ENCODE measurements around the gene CDH4. TPM values are rescaled to one million over a fixed set of nuclear protein-coding genes. Genes with fewer than 3 reads are reported as not detected.

CDH4 gene
- total RNA-seq, 1 experiment from 2014 or later = 25.0 TPM

DNA sequence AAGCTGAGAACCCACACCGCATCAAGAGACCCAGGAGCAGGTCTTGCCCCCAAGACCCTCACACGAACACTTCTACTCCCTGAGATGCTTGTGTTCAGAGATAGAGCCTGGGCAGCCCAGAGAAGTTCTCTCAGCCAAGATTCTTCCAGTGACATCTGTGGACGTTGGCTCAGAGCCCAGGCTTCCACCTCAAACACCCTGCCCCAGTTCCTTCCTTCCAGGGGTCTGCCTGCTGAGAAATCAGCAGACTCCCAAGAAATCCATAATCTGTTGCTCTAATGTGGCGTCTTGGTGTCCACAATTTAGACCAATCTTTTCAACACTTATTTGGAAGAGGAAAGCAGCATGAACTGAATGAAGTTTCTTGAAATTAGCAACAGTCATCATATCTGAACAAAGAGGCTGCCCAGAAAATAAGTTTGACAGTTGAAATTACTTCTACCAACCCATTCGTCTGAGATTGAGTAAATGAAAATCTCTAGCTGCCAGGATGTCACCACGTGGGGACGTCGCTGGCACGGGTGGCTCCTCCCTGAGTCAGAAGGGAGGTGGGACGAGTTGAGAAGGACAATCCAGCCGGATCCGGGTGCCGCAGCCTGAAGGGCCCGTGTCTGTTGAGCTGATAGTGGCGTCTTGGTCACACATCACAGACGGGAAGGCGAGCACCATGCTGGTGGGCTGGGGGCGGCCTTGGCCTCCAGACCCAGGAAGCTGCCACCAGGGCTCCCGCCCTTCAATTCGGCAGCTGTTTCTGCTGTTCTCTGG, 412.7 kb downstream of the CDH4 start:
- BruUV-seq (replicated peaks) = no TSS peak
- CTCF ChIA-PET = interaction anchor here (0.6 to 0.7 kb wide), 2 partner anchors 21 to 222 kb away, joined by 3 to 5 read pairs; no protein-coding TSS in a partner anchor
- no peaks in the 10 kb centered on the region for H3K4me1 Mint-ChIP-seq (ENCODE audit: insufficient read depth, unreplicated experiment)

DNA sequence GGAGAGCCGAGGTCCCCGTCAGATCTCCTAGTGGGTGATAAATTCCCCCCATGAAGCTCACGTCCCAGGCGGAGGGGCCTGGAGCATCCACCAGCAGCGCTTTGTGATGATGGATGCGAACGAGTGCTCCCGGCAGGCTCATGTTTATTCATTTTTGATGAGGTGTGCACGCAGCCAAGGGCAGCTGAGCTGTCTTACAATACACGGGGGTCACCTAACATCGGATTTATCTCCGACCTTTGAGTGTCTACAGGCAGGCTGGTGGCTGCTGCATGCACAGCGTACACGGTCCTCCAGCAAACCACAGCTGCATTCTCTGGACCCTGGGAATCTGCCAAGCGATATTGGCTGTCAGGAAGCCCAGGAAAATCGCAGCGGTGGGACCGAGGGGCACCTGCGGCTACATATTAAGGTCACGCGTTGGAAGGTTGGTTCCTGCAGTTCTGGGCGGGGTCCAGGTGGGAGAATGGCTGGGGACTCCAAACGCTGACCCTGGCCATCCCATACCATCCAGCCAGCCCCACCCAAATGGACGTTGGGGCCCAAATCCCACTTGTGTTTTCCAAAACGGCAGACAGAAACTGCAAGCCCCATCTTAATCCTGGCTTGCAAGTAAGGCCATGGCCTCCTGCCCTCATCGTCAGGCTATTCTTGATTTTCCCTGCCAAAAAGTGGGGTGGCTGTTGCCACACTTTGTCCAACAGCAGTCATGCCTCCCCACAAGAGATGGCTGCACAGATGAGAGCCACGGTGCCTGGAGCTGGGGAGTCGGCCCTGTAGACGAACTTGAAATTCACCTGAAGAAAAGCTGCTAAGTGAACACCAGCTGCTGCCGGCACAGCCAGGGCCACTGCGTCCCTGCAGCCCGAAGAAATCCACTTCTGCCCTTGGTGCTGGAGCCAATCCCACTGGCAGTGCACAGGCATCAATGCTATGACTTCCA, 413.7 kb downstream of the CDH4 start:
- BruUV-seq (replicated peaks) = no TSS peak
- no peaks in the 10 kb centered on the region for H3K36me3 Mint-ChIP-seq (ENCODE audit: insufficient read depth, unreplicated experiment)
- H3K9me3 Mint-ChIP-seq (ENCODE audit: unreplicated experiment) = peaks cover 3% of the 10 kb centered on the region
- intact Hi-C loops (cut with micrococcal nuclease) = no loop called here
- DNase-seq (ENCODE audit: unreplicated experiment) = no peak
- H3K4me1 Mint-ChIP-seq (ENCODE audit: insufficient read depth, unreplicated experiment) = no peaks in the 10 kb centered on the region
- H3K27me3 Mint-ChIP-seq (ENCODE audit: insufficient read depth, unreplicated experiment) = no peaks in the 10 kb centered on the region
- H3K27ac Mint-ChIP-seq (ENCODE audit: low read depth, unreplicated experiment) = no peak overlapping the region
- ChIA-PET CTCF (interaction anchor here (0.6 to 0.7 kb wide), 2 partner anchors 22 to 221 kb away, joined by 3 to 5 read pairs; no protein-coding TSS in a partner anchor), POLR2A (no interaction called here)
- TF ChIP-seq, protein P1, sequence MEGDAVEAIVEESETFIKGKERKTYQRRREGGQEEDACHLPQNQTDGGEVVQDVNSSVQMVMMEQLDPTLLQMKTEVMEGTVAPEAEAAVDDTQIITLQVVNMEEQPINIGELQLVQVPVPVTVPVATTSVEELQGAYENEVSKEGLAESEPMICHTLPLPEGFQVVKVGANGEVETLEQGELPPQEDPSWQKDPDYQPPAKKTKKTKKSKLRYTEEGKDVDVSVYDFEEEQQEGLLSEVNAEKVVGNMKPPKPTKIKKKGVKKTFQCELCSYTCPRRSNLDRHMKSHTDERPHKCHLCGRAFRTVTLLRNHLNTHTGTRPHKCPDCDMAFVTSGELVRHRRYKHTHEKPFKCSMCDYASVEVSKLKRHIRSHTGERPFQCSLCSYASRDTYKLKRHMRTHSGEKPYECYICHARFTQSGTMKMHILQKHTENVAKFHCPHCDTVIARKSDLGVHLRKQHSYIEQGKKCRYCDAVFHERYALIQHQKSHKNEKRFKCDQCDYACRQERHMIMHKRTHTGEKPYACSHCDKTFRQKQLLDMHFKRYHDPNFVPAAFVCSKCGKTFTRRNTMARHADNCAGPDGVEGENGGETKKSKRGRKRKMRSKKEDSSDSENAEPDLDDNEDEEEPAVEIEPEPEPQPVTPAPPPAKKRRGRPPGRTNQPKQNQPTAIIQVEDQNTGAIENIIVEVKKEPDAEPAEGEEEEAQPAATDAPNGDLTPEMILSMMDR (IDR thresholded peaks at IDR 0.05; ENCODE audit: unreplicated experiment) = no peak
- H3K4me3 Mint-ChIP-seq (ENCODE audit: unreplicated experiment) = no peak overlapping the region

More for the DNA sequence above, 412.7 kb downstream of the CDH4 start:
- Mint-ChIP-seq H3K4me3 (ENCODE audit: unreplicated experiment) (no peak overlapping the region), H3K27me3 (ENCODE audit: insufficient read depth, unreplicated experiment) (no peaks in the 10 kb centered on the region), H3K9me3 (ENCODE audit: unreplicated experiment) (no peaks in the 10 kb centered on the region), H3K36me3 (ENCODE audit: insufficient read depth, unreplicated experiment) (no peaks in the 10 kb centered on the region), H3K27ac (ENCODE audit: low read depth, unreplicated experiment) (no peak overlapping the region)
- TF ChIP-seq, protein P1 (IDR thresholded peaks at IDR 0.05; ENCODE audit: unreplicated experiment) = no peak
- POLR2A ChIA-PET = no interaction called here
- DNase-seq (ENCODE audit: unreplicated experiment) = no peak
- intact Hi-C loops (cut with micrococcal nuclease) = loop anchor here (5.0 kb wide), 1 partner anchor 477 kb away; no protein-coding TSS in a partner anchor

DNA sequence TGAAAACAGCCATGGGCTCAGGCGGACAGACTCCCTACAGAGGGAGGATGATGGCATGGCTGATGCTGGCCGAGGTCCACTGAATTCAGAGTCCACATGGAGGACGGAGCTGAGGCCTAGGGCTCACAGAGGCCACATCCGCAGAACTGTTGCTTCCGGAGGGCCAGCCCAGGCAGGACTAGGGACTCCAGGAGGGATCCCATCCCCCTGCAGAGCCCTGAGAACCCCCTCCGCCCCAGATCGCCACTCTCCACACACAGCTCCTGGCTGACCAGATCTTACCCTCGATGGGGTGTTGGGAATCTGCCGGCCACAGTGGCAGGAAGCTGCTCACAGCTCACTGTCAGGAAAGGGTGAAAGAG, 414.4 kb downstream of the CDH4 start:
- CTCF ChIA-PET = no interaction called here
- no TSS peak for BruUV-seq (replicated peaks)
- peaks cover 10% of the 10 kb centered on the region for H3K9me3 Mint-ChIP-seq (ENCODE audit: unreplicated experiment)

More for the DNA sequence above, 414.4 kb downstream of the CDH4 start:
- no peak for DNase-seq (ENCODE audit: unreplicated experiment)
- H3K27me3 Mint-ChIP-seq (ENCODE audit: insufficient read depth, unreplicated experiment) = no peaks in the 10 kb centered on the region
- TF ChIP-seq, protein P1 (IDR thresholded peaks at IDR 0.05; ENCODE audit: unreplicated experiment) = no peak
- POLR2A ChIA-PET = no interaction called here
- H3K4me3 Mint-ChIP-seq (ENCODE audit: unreplicated experiment) = no peak overlapping the region
- no peak overlapping the region for H3K27ac Mint-ChIP-seq (ENCODE audit: low read depth, unreplicated experiment)
- no peaks in the 10 kb centered on the region for H3K36me3 Mint-ChIP-seq (ENCODE audit: insufficient read depth, unreplicated experiment)
- intact Hi-C loops (cut with micrococcal nuclease) = no loop called here
- H3K4me1 Mint-ChIP-seq (ENCODE audit: insufficient read depth, unreplicated experiment) = no peaks in the 10 kb centered on the region

All from MCF 10A (cell line).